D341Med (cell line): ENCODE results near the gene ROR1.

Experiments used
- DNase-seq: peaks from one replicate; pipeline ENCODE4 v3.0.0; 2012; ENCODE audit warnings: low spot score

Gene ROR1

GRCh38 chr1:64030411-64030810 is 256.6 kb downstream of the ROR1 start:
- no peak for DNase-seq

DNA sequence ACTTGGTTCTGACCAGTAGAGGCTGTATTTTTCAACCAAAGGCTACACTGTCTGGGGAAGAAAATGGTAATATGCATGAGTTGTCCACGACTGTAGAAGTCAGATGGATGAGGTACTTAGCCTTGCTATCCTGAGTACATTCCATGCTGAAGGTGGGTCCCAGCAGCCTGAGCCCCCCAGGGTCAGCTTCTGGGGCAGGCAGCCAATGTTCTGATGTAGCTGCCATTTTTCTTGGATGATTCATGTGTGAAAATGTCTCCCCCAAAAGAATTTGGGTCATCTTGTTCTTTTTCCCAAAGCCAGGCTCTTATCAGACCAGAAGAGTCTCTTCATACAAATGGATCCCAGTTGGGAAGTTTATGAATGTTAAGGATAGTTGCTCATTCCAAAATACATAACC is 257.4 kb downstream of the ROR1 start:
- no peak for DNase-seq

DNA sequence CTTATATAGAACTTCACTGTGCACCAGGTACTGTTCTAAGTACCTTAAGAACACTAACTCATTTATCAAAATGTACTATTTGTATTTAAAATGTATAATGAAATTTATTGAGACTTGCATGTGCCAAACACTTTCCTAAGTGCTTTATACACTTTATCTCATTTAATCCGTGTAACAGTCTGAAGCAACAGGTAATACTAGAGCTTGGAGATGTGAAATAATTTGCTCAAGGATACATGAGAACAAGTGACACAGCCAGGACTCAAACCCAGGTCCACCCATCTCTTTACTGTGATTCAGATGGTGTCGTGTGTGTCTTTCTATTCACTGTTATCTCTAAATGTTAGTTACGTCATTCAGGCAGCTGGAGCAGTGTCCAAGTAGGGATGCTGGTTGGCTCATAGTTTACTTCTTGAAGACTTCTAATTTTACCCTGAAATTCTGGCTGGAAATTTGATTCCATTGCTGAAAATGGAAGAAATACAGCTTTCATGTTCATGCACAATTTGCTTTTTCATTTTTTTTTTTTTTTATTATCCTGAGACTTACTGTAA is 259.9 kb downstream of the ROR1 start:
- no peak for DNase-seq

- no peak for DNase-seq
These were observed 262.7 kb downstream of the ROR1 start for GRCh38 chr1:64036549-64036948.

DNA sequence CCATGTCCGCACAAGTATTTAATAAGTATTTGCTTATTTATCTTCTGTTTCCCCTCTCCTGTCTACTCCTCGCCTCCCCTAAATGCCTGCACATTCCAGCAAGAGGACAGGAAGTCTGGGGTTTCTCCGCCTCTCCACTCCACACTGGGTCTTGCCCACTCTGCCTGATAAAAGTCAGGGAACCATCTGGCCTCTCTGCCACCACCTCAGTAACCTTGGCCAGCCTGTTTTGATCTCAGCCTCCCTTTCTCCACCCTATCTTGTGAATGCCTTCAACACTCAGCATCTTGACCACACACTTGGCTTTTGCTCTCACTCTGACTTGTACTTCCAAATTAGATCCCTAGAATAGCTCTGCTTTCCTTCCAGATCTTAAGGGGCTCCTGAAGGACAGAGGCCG is 264.3 kb downstream of the ROR1 start:
- DNase-seq, result no peak

DNA sequence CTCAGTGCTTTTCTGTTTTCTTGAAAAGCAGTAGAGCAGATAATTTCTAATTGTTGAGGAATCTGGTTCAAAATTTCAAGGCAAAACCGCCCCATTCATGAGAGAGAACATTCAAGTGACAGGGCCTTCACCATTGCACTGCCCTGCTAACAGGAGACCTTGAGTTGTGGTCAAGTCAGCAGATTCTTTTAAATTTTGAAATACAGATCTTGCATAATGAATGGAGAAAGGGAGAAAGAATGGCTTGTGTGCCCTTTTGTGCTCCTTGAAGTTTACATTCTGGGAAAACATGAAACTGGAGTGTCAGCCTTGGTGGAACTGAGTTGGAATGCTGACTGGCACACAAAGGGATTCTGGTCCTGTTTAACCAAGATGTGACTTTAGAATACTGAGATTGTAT is 265.1 kb downstream of the ROR1 start:
- DNase-seq, result no peak

GRCh38 chr1:64039390-64039926 is 265.6 kb downstream of the ROR1 start:
- DNase-seq, result no peak

DNA sequence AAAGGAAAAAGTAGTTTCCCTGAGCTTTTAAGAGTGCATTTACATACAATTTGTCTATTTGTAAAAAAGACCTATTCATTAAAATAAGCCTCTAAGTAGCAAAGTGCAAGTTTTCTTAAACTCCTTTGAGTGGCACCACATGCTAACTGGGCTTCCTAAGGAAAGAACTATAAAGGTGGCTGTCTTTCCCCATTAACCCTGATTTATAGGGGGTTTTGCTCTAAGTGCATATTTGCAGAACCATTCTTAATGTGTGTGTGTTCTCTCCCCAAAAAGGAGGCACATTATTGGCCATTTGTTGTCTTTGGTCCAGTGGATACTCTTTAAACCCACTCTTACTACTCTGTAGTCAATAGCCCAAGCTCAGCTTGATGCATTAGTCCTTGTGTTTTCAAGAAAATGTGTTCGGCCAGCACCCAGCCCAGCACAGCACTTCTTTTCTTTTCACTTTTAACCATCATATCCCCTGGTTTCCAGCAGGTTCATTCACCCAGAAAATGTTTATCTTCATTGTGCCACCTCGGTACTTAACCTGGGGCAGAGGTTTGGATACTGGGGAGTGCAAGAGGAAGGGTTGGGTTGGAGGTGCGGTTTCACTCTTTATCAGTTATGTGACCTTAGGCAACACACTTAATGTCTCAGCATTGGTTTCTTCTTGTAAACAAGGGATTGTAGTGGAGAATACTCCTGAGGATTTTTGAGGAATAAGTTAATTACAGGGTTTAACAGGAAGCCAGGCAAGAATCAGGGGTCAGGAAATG is 267.7 kb downstream of the ROR1 start:
- no peak for DNase-seq

DNA sequence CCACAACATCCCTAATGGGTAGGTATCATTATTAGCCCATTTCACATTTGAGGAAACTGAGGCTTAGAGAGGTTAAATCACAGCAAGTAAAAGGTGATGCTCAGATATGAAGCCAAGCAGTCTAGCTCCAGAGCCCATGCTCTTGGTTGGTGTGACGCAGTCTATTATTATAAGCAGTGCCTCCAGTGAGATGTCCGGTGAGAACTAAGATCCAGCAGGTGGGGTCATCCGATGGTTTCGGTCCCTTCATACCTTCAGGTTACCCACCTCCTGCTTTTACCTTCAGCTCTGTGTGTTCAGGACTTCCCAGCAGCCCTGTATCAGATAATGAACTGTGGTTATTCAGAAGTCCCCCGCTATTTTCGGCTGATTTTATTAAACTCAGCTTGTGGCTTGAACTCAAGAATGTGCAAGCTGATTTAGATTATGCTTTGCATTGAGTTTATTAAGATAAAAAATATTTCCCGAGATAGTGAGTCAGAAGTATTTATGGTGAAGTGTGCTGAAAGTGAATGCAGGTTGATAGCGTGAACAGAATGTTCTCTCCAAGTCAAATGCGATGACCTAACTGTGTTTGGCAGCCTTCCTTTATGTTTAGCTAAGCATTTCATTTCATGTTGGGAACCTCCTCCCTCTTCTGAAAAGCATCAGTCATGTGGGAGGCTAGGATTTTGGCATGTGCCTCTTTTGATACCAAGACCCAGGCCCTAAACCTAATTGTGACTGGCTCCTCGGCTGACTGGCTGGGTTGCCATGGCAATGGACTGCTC is 268.7 kb downstream of the ROR1 start:
- no peak for DNase-seq

DNA sequence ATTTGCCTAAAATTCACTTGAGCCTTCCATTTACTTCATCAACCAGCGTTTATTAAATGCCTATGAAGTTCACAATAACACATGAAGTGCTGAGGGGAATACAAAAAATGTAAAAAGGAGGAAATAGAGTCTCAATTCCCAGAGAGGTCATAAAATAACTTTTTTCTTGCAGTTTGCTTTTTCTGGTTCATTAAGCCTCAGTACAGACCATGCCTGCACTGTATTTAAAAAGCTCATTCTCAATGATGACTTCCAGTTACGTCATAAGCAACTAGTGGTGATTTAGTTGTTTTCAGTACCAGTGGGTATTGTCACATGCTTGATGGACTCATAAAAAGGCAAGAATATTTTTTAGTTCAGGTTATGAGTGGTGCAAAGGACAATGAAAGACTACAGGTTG is 269.5 kb downstream of the ROR1 start:
- no peak for DNase-seq

GRCh38 chr1:64043976-64044375 is 270.2 kb downstream of the ROR1 start:
- no peak for DNase-seq

DNA sequence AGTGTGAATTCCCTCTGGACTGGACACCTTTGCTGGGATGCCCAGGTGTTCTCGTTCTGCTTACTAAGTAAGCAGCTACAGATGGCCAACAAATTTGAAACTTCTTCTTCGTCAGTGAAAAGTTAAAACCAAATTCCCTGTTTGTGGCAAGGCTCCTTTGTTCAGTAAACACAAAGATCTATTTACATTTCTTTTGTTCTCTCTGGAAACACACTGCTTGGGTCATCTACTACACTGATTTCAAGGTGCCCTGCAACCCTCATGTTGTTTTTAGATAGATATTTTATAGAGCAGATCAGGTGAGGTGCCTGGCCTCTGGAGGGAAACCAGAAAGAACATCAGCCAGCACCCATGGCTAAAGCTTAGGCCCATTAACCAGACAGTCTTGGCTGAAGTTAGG is 272.4 kb downstream of the ROR1 start:
- DNase-seq, result no peak

DNA sequence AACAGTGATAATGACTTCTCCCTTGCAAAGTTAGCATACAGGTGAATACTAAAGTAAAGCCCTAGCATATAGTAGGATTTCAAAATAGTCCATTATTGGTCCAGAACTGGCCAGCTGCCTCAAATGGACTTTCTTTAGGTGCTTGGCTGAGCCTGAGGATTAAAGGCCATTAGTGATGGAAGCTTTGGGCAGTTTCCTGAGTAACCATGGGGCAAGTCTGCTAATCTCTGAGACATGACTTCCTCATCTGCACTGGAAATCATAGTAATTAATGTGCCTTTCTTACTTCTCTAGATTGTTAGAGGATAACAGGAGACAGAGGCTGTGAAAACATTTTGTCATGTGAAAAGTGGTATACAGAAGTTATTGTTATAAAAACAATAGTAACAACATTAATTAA is 273.1 kb downstream of the ROR1 start:
- no peak for DNase-seq

- DNase-seq, result no peak
These were observed 273.8 kb downstream of the ROR1 start for GRCh38 chr1:64047549-64047996.

DNA sequence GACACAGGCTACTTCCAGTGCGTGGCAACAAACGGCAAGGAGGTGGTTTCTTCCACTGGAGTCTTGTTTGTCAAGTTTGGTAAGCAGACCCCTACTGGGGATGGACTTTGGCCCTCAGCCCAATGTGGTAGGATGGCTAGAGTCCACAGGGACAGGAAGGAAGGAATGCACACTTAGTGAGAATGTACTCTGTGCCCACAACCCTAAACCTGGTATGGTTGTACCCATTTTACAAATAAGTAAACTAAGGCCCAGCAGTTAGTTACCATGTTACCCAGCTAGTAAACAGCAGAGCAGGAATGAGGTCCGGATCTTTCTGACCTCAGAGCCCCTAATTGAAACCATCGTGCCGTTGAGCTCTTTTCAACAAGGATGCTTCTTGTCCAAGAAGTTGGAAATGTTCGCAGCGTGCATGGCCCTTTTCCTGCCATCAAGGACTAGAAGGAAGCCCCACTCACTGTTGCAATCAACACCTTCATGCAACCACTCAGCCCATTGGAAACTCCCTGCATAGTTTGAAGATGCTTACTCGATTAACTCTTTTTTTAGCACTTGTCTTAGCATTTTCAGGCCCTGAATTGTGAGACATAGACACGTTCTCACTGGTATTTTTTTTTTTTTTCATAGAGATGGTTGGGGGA is 276.2 kb downstream of the ROR1 start:
- no peak for DNase-seq

GRCh38 chr1:64050601-64051000 is 276.8 kb downstream of the ROR1 start:
- no peak for DNase-seq

DNA sequence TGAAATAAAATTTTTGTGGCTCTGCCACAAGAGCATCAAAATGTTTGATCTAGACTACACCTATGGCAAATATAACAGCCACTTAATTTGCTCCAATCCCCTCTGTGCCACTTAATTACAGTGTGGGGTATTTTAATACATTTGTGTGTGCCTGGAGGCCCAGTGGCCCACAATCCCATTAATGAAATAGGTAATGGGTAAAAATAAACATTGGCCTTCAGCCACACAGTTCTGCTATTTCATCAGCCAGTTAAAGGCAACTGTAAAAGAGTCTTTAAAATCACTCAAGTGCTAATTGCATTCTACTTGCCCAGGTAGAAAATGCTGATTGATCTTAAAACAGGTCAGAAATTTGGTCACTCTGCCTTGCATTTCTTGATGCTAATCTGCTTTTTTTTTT is 278.0 kb downstream of the ROR1 start:
- no peak for DNase-seq

- DNase-seq, result no peak
These were observed 279.0 kb downstream of the ROR1 start for GRCh38 chr1:64052777-64053176.

DNA sequence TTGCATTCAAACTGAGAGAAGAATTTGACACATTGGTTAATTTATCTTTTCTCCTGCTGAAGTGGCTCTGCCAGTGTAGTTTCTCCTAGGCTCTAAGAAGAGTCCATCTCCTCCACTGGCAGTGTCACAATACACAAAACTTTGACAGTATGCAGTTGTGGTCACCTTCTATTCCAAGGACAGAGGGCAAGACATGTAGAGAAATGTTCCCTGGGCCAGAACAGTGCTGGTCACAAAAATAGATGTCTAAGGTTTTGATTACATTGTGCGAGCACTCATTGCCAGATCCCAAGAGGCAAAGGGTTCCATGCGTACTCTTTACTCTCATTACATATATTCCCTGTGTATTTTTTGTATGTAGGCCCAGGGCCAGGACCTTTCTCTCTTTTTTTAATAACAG is 281.5 kb downstream of the ROR1 start:
- DNase-seq, result no peak

DNA sequence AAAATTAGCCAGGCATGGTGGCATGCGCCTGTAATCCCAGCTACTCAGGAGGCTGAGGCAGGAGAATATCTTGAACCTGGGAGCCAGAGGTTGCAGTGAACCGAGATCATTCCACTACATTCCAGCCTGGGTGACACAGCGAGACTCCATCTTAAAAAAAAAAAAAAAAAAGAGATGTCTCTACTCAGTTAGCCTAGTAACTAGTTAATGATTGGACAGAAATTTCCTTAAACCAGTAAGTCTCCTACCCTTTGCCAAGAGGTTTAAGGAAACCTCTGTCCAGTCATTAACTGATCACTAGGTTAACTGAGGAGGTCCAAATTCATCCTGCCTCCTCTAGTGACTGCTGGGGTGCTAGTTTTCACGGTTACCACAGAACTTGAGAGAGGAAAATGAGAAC is 285.7 kb downstream of the ROR1 start:
- no peak for DNase-seq

DNA sequence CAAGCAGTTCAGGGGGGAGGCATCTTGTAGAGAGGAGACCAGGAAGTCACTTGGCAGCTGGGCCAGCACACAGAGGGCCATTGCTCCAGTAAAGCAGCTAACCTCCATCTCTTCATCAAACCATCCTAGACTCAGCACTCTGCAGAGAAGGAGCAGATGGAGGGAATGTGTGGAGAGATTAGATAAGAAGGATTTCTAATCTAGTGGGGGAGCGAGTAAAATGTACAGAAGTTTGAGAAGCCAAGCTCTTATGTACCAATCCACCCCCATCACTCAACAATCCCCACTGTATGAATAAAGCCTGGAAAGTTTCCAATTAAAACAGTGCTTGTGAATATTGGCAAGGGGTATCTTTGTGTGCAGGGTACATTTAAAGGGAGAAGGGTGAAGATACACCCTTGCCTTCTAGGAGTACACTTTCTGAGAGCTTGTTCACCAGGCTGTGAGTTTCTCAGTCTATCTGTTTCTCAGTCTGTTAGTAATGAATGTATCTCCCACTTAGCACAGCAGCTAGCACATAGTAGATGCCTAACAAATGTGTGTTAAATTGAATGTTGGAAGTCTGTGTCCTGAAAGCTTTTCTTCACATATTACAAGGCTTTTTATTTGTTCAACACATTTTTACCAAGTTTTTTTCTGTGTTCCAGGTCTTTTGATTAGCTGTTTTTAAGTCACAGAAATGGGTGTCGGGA is 286.9 kb downstream of the ROR1 start:
- no peak for DNase-seq
